ENCODE measurements around the gene CCL5.

GRCh38 chr17:35864853-35865252 lies 15.3 kb downstream of the CCL5 start:
- TF ChIP-seq GATA2 (IDR thresholded peaks at IDR 0.05; ENCODE audit: low read depth, low read length), result no peak
- no peak for TF ChIP-seq GATA3 (IDR thresholded peaks at IDR 0.05; ENCODE audit: low read depth, low read length)

All from SH-SY5Y (cell line).